Suprapubic skin (tissue), 4 donors: ENCODE measurements around the gene BPNT1.

Experiments used
- CTCF ChIP-seq, 2 donors: fragments of 200-600 bp in 1 of 2; fragments of 450-650 bp in 1 of 2; sonication (generic) in 1 of 2; IDR thresholded peaks; one replicate each; pipeline ENCODE4 v1.5.1; 2016 to 2019; ENCODE audit warnings: antibody characterized with exemption in 2 of 2, mild to moderate bottlenecking in 1 of 2, moderate library complexity in 1 of 2
- POLR2A ChIP-seq, 2 donors: fragments of 450-650 bp; IDR thresholded peaks; one replicate each; pipeline ENCODE4 v1.6.1; 2017; ENCODE audit warnings: antibody characterized with exemption in 2 of 2, mild to moderate bottlenecking in 2 of 2, moderate library complexity in 2 of 2
- POLR2AphosphoS5 ChIP-seq, 3 donors: sonication (generic); formaldehyde crosslinking; IDR thresholded peaks; one replicate each; pipeline ENCODE4 v1.6.1; 2017; ENCODE audit warnings: antibody characterized with exemption in 3 of 3

GRCh38 chr1:220124542-220124941 lies 35.0 kb upstream of the BPNT1 start:
- TF ChIP-seq CTCF (IDR thresholded peaks at IDR 0.05) (no peak), POLR2A (IDR thresholded peaks at IDR 0.05) (no peak), POLR2AphosphoS5 (IDR thresholded peaks at IDR 0.05) (no peak)
